Stimulated activated CD8-positive, alpha-beta memory T cell treated with anti-CD3 and anti-CD28 coated beads, Interleukin-15, amount 100 ng/mL, for 4 hours (primary cell): ENCODE measurements around the gene CDK11A.

Source experiments
- DNase-seq, 2 donors: peaks; one replicate each; pipeline ENCODE4 v3.0.0-alpha.2; 2020; ENCODE audit warnings: low read depth in 2 of 2

The CDK11A gene

DNA sequence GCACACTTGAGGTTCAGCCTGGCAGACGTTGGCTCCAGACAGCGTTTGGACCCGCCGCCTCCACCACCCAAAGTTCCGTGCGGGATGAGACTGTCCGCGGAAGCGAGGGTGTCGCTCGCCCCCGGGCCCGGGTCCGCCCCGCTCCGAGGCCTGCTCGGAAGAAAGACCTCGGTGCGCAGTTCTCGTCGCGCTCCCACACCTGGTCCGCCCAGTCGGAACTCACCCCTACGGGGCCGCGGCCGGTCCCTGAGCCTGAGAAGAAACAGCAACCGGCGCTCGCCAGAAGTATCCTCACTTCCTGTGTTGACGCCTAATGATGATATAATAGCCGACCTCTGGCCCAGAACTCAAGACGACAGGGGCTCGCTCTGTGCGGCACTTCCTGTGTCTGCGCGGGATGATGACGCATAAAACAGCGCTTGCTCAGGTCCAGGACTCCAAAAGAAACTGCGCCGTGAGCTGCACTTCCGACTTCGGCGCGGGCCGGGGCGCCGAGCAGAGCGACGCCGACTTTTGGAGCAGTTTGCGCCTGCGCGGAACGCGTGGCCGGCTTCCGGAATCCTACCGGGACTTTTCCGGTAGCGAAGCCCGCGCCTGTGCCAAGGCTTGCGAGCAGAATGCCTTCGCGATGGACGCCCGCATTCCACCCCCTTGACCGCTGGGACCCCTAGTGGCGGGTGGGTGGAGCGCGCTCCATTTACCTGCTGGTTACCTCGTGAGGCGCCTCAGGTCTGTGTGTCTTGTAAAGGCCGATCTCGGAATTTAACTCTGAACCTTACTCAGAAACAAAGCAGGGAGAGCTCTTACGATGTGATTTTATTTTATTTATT, at the start of gene CDK11A:
Gene CDK11A (minus strand): TSS at position 323 of the 830 bp plus-strand sequence. CDS start 1,539 bp downstream, outside the sequence.
- peak; percentile 96 to 99 for DNase-seq

GRCh38 chr1:1773874-1774273, 49.7 kb upstream of the CDK11A start:
- DNase-seq = no peak

DNA sequence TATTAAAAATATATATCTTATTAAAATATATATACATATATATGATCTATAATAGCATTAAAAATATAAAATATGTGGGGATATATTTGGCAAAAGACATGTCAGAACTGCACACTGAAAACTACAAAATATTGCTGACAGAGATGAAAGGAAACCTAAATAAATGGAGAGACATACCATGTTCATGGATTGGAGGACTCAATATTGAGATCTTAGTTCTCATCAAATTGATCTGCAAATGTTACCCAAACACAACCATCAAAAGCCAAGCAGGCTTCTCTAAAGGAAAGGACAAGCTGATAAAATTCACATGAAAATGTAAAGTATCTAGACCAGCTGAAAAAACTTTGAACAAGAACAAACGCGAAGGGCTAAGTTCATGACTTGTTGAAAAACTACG, 46.9 kb upstream of the CDK11A start:
- DNase-seq = no peak

GRCh38 chr1:1770102-1770501, 45.9 kb upstream of the CDK11A start:
- no peak for DNase-seq

DNA sequence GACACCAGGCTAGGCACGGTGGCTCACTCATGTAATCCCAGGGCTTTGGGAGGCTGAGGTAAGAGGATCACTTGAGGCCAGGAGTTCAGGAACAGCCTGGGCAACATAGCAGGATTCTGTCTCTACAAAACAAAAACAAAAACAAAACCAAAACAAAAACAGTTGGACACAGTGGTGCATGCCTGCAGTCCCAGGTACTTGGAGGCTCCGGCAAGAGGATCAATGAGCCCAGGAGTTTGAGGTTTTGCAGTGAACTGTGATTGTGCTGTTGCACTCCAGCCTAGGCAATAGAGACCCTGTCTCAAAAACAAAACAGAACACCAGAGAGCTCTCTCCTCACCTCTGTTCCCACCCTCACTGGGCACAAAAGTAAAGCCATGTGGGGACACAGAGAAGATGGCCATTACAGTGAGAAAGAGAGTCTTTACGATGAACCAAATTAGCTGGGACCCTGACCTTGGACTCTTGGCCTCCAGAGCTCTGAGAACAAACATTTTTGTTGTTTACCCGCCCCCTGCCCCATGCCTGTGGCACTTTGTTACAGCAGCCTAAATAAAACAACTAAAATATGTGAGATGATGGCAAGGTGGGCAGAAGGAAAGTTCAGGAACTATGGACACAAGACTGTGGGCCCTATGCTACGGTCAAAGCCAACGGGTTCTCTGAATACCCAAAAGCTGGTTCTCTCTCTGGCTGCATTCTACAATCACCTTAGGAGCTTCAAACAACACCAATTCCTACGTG, 44.3 kb upstream of the CDK11A start:
- no peak for DNase-seq

GRCh38 chr1:1764876-1765470, 40.8 kb upstream of the CDK11A start:
- DNase-seq = no peak

DNA sequence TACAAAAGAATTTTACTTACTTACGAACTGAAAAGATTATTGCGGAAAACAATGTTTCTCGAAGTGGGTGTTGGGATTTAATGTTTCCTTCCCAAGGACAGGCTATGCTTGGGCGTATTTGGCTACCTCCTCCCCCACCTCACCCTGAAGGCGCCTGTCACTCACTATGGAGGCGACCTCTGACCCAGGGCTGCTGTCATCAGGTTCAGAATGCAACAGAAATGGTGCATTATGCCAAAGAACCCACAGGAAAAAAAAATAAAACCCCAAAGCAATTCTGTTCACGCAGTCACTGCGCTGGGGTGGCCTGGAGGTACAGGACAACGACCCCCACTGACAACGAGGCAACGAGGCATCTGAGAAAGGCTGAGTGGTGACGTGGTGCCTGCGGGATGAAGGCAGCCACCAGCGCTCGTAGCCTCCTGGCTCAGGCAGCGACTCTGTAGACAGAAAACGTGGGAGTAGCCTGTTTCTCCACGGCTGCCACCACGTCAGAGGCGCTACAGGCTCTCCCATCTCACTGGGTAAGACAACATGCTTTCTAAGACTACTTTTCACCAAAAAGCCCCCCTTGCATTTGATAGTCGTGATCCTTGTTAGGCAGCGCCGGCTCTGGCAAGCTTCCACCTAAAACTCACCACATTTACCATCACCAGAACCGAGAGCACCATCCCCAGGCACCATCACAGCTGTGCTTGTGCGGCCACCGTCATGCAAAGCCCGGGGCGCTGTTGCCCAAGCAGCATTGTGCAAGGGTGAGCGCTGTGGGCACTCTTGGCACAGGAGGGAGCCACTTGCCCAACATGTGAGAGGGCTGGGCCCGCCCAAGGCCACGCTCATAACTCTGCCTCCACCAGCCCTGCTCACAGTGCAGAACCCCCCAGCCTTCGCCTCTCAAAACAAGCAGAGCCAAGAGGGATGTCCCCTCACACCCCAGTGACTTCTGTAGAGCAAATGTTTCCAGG, 39.8 kb upstream of the CDK11A start:
- no peak for DNase-seq

GRCh38 chr1:1761504-1762376, 37.6 kb upstream of the CDK11A start:
- DNase-seq = no peak

DNA sequence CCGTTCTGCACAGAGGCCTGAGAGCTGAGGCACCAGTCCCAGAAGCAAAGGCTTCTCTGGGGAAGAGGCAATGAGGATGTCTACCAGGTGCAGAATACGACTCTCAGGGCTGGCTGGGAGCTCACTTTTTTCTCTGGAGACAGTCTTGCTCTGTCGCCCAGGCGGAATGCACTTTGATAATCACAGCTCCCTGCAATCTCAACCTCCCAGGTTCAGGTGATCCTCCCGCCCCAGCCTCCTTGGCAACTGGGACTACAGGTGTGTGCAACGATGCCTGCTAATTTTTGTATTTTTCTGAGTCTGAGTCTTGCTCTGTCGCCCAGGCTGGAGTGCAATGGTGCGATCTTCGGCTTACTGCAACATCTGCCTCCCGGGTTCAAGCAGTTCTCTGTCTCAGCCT, 36.6 kb upstream of the CDK11A start:
- DNase-seq = no peak

DNA sequence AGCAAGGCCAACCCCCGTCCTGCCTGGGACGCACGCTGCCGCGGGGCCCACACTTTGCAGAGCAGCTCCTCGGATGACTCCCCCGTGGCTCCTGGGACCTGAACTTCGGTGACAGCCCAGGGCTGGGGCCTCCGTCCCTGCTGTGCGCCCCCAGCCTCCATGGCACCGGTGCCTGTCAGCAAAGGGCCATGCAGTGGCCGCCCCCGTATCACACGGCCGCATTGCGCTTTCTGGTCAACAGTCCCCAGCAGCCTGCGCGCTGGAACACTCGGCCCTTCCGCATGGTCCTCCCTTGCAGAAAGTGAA, 36.1 kb upstream of the CDK11A start:
- no peak for DNase-seq

DNA sequence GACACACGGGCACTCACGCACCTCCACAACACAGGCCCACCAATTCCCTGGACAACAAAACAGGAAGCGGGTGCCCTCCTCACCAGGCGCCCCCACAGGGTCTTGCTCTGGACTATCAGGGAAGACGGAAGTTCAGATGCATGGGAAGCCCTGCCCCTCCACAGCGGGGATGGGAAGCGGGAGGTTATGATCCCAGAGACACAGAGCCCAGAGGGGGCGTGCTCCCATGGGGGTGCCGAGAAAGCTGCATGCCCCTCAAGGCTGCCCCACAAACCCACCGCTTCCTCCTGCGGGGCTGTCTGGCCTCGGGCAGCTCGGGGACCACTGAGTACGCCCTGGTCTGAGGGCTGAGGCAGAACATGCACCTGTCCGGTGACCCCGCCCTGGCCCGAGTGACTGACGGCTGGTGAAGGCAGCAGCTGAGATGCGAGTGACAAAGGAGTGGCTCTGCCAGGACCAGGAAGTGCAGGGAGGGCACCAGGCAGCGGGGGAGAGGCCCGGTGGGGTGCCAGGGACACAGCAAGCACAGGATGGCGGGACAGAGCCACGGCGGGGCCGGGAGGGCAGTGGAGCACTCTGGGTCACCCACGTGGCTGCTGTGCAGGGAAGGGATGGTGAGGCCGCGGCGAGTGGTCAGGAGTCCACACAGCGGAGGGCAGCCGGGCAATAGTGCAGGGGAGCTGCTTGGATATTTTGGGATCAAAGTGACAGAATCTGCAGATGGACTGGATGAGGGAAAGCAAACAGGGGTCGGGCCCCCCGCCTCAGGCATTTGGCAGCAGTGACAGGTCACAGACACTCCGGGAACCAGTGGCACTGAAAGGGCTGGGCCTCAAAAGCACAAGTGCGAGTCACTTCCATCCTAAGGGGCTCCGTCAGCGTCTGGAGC, 35.5 kb upstream of the CDK11A start:
- no peak for DNase-seq

GRCh38 chr1:1758692-1759455, 34.7 kb upstream of the CDK11A start:
- no peak for DNase-seq

- DNase-seq = no peak
Measured at GRCh38 chr1:1758059-1758621, 34.0 kb upstream of the CDK11A start.

DNA sequence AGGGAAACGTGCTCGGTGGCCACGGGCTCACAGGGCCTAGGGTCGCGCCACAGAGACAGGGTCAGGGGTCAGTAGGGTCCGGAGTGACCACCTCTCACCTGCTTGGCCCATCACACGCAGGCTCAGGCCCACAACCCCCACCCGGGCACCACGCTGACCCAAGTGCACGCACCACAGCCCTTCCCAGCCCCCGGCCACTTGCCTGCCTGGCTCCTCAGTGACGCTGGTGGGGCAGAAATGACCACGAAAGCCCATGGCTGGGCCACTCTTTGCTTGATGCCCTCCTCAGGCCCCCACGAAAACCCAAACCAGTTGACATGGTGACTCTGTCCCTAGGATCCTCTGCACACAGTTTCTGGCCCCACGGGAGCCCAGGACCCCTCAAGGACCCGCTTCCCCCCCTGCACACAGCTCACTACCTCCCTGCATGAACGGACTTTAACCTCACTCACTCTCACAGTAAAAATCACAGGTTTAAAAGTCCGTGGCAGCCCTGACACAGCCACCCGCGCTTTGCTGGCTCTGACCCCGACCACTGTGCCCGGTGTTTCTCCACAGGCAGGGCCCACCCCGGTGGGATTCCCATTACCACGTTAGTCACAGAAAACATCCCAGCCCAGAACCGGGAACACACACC, 33.4 kb upstream of the CDK11A start:
- no peak for DNase-seq

- no peak for DNase-seq
Measured at GRCh38 chr1:1756661-1757421, 32.7 kb upstream of the CDK11A start.

DNA sequence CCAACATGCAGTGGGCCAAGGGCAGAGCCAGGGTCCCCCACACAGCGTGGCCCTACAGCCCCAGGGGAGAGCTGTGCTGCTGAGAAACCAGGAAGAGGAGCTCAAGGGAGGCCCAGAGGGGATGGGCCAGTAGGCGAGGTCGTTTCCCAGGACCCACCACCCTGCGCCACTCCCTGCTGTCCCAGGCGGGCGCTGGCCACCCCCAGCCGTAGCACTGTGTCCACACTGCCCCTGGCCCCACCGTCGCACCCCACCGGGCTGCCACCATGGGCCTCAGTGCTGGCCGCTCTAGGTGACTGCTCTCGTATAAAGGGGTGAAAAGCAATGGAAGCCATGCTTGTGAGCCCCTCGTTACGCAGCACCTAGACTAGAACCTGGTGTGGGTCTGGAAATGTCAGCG, 31.7 kb upstream of the CDK11A start:
- DNase-seq = no peak

GRCh38 chr1:1755426-1755825, 31.3 kb upstream of the CDK11A start:
- no peak for DNase-seq
